RPMI8226 (cell line): ENCODE measurements around the gene GPATCH1.
"Not testable (repeated sequence)": the region's sequence is repeated elsewhere in the genome, so short reads cannot be mapped to it uniquely, and the experiment has no call there.

Source experiments
- DNase-seq: peaks from one replicate; pipeline ENCODE4 v3.0.0-alpha.2; 2015

GPATCH1 gene

GRCh38 chr19:33124207-33125098, 43.5 kb downstream of the GPATCH1 start:
- DNase-seq, result no peak

DNA sequence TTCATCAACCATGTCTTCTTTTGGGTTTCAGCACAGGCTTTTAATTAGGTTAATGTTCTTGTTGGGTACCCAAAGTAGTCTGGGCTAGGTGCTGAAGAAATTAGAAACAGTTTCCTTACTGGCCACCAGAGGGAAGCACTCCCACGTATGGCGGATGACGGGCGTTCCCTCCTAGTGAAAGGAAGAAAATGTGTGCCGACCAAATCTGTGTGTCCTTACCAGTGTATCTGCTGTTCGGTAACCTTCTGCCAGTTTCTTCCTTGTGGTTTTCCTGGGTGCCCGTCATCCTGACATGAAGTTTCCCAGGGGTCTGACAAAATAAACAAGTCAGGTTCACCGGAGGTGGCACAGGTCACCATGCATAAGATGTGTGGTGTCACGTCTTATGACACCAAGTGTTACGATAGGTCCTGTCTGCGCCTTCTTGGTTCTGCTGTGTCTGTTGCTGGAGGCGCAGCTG, 45.0 kb downstream of the GPATCH1 start:
- DNase-seq, result peak; percentile 50

GRCh38 chr19:33126712-33127111, 45.7 kb downstream of the GPATCH1 start:
- DNase-seq, result not testable (repeated sequence)

GRCh38 chr19:33129901-33130300, 48.9 kb downstream of the GPATCH1 start:
- DNase-seq, result no peak

- DNase-seq, result no peak
Observed at GRCh38 chr19:33130433-33130832, 49.5 kb downstream of the GPATCH1 start.

- no peak for DNase-seq
Observed at GRCh38 chr19:33132021-33132420, 51.0 kb downstream of the GPATCH1 start, which contains the start of gene WDR88. Gene WDR88 (plus strand): TSS chr19:33132114. CDS start chr19:33132170, 56 bp downstream.

GRCh38 chr19:33132425-33132824, 51.4 kb downstream of the GPATCH1 start:
- no peak for DNase-seq

DNA sequence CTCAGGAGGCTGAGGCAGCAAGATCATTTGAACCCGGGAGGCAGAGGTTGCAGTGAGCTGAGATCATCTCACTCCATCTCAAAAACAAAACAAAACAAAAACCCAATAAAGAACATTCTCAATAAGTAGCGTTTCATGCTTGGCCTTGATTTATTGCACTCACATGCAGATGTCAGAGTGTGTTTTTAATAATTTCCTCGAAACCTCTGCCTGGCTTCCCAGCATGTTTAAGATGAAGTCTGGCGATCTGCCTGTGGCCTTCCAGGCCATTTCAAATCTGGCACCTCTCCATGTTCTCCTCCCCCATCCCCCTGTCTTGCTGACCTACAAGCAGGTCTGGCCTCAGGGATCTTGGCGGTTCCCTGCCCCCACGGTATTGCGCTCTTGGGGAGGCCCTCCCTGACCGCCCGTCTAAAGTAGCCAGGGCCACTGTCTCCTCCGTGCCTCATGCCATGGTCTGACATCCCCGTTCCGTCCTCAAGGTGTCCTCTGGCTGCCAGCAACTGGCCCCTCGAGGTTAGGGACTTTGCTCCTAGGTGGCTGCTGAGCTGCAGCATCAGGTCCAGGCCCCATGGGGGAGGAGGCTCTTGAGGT, 52.6 kb downstream of the GPATCH1 start:
- DNase-seq, result no peak

GRCh38 chr19:33134571-33135041, 53.6 kb downstream of the GPATCH1 start:
- peak; percentile 4 for DNase-seq

DNA sequence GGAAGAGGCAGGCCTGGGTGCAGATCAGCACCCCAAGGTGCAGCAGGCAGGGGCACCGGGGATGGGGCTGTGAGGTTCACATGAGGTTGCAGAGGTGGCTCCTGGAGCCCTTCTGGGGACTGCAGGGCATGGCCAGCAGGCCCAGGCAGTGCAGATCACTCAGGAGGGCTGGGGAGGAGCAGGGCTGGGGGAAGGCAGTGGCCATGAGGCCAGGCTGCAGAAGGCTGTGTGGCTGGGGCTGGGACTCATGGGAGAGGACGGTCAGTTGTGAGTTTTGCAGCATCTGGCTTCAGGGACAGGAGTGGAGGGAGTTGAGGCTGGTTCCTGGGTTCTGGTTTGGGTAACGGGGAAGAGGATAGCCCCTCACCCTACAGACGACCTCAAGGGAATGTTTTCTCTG, 58.2 kb downstream of the GPATCH1 start:
- DNase-seq, result no peak

DNA sequence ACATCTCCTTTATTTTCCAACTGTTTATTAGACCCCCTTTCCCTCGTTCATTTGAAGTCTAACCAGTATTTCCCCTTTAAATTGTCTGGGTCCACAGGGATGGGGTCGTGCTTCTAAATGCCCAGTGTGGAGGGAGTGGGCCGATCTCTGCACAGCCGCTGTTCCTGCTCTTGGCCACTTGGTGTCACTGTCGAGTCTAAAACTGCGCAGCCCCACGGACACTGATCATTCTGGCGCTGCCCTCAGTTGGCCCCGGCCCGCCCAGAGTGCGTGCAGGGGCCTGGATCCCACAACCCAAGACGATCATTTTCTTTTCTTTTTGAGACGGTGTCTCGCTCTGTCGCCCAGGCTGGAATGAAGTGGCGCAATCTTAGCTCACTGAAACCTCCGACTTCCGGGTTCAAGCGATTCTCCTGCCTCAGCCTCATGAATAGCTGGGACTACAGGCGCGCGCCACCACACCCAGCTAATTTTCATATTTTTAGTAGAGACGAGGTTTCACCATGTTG, 63.0 kb downstream of the GPATCH1 start:
- peak; percentile 40 for DNase-seq

- DNase-seq, result no peak
Observed at GRCh38 chr19:33146209-33146608, 65.2 kb downstream of the GPATCH1 start.

DNA sequence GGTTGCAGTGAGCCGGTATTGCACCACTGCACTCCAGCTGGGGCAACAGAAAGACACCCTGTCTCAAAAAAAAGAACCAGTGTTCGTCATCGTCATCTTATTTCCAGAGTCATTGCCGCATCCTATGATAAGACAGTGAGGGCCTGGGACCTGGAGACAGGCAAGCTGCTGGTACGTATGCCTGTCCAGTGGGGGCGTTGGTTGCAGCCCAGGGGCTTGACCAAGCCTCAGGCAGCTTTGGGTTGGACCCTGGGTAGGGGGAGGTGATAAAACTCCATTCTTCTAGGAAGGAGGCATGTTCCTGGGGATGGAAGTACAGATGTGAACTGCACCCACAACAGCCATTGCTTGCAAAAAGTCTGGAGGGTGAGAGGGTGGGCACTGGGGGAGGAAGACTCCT, 66.6 kb downstream of the GPATCH1 start:
- DNase-seq, result no peak

- DNase-seq, result no peak
Observed at GRCh38 chr19:33150852-33151518, 70.0 kb downstream of the GPATCH1 start.

- DNase-seq, result no peak
Observed at GRCh38 chr19:33152176-33152575, 71.2 kb downstream of the GPATCH1 start.

DNA sequence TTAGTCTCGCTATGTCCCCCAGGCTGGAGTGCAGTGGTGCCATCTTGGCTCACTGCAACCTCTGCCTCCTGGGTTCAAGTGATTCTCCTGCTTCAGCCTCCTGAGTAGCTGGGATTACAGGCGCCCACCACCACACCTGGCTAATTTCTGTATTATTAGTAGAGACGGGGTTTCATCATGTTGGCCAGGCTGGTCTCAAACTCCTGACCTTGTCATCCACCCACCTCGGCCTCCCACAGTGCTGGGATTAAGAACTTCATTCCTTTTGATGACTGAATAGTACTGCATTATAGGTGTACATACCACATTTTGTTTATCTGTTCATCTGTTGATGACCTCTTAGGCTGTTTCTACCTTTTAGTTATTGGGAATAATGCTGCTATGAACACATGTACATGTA, 71.6 kb downstream of the GPATCH1 start:
- not testable (repeated sequence) for DNase-seq

DNA sequence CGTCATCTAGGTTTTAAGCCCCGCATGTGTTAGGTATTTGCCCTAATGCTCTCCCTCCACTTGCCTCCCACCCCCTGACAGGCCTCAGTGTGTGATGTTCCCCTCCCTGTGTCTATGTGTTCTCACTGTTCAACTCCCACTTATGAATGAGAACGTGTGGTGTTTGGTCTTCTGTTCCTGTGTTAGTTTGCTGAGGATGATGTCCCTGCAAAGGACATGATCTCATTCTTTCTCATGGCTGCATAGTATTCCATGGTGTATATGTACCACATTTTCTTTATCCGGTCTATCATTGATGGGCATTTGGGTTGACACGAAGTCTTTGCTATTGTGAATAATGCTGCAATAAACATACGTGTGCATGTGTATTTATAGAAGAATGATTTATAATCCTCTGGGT, 73.3 kb downstream of the GPATCH1 start:
- DNase-seq, result not testable (repeated sequence)

GRCh38 chr19:33156334-33156733, 75.4 kb downstream of the GPATCH1 start:
- DNase-seq, result no peak

DNA sequence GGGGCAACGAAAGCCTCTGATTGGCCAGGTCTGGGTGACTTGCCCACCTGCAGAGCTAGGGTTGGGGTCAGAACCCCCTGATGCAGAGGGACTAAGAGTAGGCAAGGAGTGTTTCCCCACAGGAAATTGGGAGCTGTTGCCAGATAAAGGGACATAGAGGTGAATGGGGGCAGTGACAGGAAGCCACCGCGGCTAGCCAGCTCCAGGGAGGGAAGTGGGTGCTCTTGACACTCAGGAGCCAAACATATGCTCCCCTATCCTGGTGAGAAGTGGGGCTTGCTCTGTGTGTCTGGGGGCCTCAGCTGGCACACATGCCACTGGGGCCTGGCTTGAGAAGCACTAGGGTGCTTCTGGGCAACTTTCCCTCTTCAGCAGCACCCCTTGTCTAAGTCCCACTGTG, 76.9 kb downstream of the GPATCH1 start:
- no peak for DNase-seq

DNA sequence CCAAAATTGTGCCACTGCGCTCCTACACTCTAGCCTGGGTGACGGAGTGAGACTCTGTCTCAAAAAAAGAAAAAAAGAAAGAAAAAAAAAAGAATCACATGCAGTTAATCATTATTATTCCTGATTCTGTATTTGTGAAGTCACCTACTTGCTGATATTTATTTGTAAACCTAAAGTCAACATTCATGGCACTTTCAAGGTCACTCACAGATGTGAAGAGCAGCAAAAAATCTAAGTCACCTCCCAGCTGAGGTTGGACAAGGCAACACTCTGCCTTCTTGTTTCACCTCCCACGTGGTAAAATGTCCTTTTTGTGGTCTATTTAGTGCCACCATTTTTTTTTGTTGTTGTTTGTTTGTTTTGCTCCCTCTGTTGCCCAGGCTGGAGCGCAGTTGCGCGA, 77.4 kb downstream of the GPATCH1 start:
- DNase-seq, result no peak

GRCh38 chr19:33159149-33159548, 78.2 kb downstream of the GPATCH1 start:
- no peak for DNase-seq

- DNase-seq, result no peak
Observed at GRCh38 chr19:33159893-33160292, 78.9 kb downstream of the GPATCH1 start.

- no peak for DNase-seq
Observed at GRCh38 chr19:33161201-33161600, 80.2 kb downstream of the GPATCH1 start.
